ENCODE results near the gene TPBGL.

TPBGL gene

DNA sequence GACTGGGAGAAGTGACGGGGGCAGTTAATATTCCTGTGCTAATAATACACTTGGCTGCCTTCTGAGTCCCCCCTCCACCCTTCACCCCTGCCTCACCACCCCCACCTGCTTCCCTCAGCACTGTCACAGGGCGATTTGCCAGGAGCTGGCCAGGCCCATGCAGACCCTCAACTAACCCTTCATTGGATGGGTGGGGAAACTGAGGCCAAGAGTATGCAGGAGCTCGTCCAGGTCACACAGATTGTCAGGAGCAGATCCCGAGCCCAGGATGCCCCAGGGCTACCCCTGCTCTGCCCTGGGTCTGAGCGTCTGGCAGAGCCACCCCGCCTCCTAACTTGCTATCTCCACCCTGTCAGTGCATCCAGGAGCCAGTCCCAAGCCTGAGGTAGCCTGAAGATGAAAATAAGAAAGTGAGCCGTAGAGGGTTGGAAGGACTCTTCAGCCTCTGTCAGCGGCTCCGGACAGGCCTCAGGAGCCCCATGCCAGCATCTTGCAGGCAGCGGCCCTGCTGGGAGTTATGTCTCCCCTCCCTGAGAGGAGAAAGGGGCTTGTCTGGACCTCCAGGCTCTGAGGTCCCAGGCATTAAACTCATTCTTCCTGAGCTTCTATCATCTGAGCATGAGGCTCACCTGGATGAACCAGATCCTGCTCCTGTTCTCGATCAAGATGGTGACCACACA is 6.2 kb downstream of the TPBGL start:
- DNase-seq = no peak

DNA sequence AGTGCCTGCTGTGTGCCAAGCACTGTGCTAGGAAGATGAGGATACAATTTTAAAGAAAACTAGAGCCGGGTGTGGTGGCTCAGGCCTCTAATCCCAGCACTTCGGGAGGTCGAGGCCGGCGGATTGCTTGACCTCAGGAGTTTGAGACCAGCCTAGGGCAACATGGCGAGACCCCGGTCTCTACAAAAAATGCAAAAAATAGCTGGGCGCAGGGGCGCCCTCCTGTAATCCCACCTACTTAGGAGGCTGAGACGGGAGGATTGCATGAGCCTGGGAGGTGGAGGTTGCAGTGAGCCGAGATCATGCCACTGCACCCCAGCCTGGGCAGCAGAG is 8.3 kb downstream of the TPBGL start:
- DNase-seq = no peak

DNA sequence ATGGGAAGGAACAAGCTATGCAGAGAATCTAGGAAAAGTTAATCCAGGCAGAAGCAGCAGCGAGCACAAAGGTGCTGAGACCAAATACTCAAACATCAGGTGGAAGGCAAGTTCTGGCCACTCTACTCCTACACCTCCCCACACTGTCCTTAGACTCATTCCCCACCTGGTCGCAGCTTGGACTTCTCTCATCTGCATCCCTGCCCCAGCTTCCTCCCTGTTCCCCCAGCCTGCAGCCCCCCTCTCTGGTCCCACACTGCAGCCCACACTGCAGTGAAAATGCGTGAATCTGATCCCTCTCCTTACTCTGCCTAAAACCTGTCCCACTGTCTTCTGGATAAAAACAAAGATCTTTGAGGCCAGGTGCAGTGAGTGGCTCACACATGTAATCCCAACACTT is 9.1 kb downstream of the TPBGL start:
- DNase-seq = no peak

DNA sequence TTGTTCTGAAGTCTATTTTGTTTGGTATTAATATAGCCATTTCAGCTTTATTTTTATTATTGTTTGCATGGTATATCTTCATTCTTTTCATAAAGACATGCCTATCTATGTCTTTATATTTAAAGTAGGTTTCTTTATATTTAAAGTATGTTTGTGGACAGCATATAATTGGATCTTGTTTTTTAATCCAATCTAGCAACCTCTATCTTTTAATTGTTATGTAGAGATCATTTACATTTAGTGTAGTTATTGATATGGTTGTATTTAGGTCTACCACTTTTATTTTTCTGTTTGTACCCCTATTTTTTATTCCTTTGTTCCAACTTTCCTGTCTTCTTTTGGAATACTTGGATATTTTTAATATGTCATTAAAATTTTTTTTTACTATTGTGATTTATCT is 13.8 kb downstream of the TPBGL start:
- no peak for DNase-seq

DNA sequence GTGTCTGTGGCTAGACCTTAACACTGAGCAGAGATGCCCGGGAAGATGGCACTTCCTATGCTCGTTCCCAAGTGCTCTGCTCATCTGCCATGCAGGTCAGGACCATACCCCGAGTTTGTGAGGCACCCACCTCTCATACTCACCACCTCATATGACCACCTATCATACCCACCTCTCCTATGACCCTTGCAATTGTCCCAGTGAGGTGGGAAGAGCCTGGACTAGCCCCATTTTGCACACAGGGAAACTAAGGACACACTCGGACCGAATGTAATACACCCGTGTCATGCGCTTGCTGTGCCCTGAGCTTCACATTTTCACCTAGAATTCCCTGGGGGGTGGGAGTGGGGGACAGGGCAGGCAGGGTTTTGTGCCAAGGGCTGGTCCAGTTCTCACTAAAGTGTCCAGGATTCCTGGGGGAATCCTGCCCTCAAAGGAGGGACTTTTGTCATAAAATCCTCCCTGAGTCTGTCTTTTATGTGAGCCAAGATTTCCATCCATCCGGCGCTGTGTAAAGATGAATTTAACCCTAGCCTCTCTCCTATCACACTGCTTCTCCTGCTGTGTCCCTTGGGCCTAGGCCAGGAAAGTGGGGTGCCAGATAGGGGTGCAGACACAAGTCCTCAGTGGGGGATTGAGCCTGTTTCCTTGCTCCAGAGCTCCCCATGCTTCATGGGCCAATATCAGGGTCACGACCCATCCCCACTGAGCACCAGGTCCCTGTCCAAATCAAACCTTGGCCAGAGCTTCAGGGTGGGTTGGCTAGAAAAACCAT is 20.0 kb downstream of the TPBGL start:
- DNase-seq = no peak

DNA sequence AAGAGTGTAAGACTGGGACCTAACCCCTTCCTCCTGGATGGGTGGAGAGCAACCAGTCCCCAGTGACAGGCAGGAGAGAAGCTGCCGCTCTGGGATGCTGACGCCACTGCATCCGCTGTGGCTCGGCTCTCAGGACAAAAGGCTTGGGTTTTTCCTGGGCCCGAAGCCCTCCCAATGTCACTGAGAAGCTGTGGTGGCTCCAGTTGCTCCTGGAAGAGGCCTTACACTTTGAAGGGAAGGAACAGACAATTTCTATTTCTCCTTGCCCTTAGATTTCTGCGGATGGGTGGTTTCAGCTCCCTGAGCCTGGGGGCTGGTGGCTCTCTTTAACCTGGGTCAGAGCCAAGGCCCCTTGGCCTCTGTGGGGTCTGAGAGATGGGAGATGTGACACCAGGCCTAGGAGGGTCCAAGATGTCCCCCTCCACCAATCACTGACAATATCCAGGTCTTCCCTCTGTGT is 21.4 kb downstream of the TPBGL start:
- no peak for DNase-seq

DNA sequence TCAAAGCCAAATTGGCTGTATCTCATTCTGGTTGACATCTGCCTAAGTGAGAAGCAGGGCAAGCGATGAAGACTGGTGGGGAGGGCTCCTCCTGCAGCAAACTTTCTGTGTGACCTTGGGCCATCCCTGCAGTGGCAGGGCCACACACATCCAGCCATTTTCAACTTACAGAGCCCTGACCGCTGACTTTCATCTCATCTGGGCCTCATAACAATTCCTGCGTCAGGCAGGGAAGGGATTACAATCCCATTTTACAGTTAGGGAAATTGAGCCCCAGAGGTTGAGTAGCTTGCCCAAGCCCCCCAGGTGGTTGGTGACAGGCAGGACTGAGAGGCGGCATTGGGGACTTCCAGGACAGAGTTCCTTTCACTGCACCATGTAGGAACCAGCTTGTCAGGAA is 21.9 kb downstream of the TPBGL start:
- DNase-seq = no peak

DNA sequence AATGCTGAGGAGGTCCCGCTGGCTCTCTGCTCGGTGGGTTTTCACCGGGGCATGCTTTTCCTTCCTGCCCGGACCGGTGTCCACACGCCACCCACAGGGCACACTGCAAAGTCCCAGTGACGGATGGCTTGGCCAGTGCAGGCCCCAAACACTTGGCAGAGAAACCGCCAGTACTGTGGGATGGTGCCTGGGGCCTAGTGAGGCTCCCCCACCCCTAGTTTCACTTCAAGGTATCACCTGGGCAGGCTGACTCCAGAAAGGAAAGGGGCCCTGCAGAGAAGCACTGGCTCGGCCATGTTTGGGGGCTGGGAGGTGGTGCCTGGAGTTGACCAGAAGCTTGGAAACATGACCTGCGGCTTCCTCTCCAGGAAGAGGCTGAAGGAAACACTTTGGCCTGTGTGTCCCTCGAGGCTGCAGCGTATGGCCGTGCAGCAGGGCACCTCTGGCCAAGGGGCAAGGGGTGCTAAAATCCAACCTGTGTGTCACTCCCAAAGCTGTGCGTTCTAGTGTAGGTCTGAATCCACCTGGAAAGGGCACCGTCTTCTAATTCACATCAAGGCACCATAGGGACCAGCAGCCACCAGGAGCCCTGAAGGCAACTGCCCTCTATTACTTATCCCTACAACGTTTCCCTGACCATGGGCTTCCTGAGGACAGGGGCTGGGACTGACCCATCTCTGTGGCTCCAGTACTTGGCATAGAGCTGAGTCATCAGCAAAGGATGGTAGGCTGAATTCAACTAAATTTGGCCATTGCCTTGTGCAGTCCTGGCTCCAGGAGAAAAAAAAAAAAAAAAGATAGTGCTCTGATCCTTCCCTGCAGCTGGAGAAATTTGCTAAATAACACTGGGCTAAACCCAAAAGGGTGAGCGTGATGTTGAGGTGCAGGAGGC is 22.6 kb downstream of the TPBGL start:
- DNase-seq = no peak

DNA sequence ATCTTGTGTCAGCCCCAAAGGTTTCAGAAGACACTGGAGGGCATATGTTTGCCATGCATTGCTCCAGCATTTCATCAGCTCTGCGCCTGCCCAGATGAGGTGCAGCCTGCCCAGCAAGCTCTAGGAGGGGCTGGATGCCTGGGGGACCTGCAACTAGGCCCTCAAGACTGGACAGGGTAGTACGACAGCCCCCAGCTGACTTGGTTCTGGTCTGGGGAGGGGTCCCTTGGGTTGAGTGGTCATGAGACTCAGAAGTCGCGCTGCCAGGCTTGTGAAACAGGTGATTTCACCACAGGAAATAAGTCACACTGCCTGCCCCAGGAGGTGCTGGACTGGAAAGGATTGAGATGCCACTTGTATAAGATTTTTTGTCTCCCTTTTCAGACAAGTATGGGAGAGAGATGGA is 23.4 kb downstream of the TPBGL start:
- no peak for DNase-seq

DNA sequence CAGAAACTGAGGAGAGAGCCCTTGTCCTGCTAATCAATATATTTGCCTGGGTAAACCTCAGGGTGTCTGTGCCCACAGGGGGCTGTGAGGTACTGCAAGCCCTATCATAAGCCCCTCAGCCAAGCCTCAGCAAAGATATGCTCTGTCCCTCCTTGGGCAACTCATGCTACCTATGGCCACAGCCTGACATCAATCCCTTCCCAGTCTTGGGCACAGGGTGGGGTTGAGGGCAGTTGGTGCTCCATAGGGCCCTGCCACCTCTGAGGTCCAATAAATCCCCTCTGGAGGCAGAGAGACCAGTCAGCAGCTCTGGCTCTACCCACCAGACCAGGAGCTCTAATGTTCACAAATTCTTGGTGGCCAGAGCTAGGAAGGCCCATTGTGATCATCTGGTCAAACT is 23.8 kb downstream of the TPBGL start:
- no peak for DNase-seq

DNA sequence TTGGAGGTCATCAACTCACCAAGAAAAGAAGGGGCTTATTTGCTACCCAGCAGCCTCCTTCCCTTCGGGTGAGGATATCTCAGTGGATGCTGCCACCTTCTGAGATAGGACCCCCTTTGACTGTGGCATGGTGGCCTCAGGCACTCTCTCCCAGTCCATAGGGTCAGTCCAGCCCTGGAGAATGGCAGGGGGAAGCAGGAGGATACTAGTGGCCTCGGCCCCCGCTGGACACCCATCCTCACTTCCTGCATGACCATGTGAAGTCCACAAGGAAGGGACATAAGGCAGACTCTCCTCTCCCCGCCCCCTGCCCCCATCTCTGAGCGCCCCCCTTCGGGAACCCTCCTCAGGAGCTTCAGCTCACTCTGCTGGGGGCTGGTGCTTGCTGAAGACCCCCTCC is 24.4 kb downstream of the TPBGL start:
- DNase-seq = no peak

DNA sequence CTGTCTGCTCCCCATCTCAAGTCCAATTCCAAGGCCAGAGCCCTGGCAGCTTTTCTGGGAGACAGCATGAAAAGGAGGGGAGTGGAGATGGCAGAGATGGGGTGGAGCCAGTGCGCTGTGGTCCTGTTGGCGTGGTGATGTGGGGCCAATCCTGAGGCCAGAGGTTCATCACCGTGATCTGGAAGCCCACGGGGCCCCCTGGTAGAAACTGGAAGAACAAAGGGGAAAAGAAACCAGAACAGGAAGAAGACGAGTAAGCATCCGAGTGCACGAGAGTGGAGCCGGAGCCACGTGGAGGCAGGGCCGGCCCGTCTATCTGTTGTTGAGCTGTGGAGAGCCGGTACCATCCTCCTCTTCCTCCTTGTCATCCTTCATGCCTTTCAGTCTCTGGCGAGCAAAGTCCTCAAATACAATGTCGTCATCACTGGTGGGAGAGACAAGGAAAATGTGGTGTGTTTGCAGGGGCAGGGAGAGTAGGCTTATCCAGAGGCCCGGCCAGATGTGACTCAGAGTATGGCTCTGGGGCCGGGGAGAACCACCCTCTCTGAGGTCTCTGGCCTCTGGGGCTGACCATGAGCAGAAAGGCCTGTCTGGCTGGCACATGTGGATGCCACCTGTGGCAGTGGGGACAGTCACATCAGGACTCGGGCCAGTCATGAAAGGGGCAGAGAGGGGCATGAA is 25.4 kb downstream of the TPBGL start:
- no peak for DNase-seq

DNA sequence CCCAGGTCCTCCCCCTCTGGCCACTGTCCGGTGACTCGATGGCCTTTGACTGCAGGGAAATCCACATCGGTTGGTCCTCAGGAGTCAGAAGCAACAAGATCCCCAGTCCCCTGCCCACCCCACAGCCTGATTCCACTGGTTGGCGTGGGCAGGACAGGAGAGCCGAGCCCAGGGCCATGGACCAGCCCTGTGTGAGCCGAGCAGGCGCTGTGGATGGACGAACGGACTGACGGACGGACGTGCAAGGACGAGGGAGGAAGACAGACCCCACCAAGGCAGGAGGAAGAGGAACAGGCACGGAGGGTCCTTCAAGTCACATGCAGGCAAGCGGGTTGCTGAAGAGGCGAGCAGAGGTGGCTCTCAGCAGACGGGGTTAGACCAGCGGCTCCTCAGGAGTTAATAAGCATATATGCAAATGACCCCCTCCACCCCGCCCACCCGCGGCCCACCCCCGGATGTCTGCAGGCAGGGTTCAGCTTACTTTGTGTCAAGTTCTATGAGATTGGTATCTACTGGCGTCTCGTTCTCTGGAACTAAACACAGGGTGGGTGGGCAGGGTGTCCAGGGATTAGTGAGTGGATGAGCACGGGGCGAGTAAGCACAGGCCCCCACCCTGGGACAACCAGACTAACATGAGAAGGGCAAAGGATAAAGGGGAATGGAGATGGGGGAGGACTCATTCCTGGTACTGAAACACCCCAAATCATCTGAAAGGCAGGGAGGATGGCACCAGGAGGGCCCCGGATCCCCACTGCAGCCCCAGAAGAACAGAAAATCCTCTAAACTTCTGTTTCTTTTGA is 26.8 kb downstream of the TPBGL start:
- DNase-seq = no peak

DNA sequence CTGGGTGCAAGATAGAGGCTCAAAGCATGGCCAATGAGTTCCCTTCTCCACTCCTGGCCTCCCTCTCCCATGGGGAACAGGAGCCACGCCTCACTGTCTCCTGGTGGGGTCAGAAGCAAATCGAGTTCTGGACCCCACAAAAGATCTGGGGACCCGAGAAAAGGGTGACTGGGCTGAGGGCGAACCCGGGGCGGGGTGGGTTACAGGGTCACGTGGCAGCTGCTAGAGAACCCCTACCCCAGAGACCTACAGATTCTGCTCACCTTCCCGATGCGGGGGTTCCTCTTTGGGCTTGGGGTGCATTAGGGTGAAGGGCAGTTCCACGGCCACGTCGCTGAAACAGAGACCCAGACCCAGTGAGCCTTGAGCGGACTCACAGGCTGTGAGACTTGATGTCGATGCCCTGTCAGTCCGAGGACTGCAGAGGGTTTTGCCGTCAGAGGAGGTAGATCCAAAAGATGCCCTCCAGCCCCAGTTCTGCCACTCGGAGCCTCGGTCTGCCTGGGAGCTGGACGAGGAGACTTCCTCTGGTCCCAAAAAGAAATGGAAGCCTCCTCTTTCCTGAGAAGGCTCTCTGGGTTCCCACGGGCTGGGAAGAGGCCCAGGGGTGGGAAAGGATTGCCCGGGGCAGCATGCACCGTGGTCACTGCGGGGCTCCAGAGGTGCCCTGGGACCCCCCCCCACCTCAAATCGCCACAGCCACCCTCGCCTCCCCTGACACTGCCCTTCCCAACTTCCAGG is 28.2 kb downstream of the TPBGL start:
- no peak for DNase-seq

DNA sequence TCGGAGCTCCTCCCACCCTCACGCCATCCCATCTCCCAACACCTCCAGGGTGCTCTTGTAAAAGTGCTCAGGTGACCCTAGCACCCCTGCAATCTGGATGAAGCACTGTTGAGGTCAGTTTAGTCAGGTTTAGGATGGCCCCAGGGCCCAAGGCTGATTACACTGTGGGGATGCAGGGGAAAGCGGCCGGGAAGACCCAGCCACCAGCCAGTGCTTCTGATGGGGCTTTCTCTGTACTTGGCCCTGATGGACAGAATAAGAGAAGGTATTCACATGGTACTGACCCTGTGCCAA is 28.7 kb downstream of the TPBGL start:
- DNase-seq = no peak

DNA sequence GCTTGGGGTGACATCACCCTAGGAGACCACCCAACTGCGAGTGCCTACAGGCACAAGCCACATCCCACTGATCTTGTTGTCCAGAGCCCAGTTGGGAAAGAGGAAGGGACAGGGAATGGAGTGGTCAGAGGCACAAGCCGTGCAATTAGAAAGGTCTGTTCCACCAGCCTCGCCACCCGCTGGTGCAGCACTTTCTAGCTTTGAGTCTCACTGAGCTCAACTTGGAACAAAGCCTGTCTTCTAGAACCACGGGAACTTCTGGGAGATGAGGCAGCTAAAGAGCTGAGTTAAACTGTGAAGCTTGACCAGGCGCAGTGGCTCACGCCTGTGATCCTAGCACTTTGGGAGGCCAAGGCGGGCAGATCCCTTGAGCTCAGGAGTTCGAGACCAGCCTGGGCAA is 29.3 kb downstream of the TPBGL start:
- no peak for DNase-seq

DNA sequence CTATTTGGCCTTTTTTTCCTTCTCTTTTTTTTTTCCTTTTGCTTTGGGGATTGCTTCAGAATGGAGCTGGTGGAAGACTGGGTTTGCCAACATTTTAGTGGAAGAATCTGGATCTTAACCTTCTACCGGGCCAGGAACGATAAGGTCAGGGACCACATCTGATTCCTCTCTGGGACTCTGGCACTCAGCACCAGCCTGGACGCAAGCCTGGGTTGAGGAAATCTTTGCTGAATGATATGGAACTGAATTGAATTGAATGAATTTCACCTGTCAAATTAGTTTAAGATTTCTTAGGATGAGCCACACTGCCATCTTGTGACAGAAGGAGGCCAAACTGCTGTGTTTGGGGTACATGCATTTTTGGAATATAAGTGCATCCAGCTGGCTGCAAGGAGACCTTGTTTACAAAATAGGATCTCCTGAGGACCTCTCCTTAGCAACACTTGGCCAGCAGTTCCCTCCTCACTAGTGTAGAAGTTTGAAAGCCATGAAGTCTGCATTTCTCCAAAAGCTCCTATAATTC is 30.4 kb downstream of the TPBGL start:
- DNase-seq = peak; percentile 48

DNA sequence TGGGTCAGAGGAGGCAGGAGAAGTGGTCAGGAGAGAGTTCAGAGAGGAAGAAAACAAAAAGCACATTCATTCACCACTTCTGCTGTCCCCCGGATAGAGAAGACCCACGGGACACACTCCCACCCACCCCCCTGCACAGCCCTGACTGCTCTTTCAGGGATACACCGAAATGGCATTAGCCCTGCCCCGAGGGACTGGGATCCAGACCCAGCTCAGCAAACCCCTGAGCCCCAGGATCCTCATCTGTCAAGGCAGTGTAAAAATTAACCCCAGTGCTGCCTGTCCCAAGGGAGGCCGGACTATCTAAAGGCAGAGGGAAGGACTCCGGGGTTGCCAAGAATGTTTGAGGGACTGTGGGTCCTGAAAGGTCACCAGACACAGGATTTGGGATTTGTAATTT is 31.2 kb downstream of the TPBGL start:
- no peak for DNase-seq

DNA sequence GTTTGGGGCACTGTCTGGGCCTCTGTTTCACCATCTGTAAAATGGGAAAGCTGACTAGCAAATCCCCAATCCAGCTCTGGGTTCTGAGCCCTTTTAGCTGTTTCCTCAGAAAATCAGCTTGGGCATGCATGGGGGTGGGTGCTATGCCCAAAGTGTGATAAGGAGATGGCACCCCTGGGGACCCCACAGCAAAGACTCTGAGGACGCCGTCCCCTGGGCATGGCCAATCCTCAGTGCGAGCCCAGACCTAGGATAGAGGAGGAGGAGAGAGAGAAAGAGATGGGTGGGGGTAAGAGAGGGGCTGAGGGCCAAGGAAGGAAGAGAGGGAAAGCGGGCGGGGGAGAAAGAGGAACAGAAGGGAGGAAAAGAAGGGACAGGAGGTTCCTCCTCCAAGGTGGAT is 31.8 kb downstream of the TPBGL start:
- no peak for DNase-seq

DNA sequence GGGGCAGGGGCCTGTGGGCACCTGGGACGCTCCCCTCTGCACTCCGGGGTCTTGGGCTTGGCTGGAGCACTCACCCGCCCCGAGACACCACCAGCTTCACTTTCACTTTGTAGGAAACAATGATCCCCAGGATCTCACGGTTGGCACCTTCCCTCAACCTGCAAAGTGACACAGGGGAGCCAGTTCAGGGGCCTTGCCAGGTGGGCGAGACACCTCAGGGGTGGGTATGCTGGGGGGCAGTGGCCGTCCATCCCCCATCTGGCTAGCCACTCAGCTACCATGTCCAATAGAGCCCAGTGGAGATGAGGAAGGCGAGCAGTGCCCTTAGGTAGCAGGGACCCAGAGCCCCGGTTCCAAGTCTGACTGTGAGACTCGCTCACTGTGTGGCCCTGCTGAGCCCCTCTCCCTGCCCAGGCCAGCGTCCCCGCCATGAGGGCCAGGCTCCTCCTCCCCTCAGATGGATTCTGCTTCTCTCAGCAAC is 32.3 kb downstream of the TPBGL start:
- no peak for DNase-seq
